Vagina (tissue), 2 donors: ENCODE data around the gene TRIM47.

Source experiments
- POLR2A ChIP-seq, 2 donors: fragments of 450-650 bp; IDR thresholded peaks; one replicate each; pipeline ENCODE4 v1.6.1; 2017; ENCODE audit warnings: antibody characterized with exemption in 2 of 2, mild to moderate bottlenecking in 2 of 2, moderate library complexity in 2 of 2
- POLR2AphosphoS5 ChIP-seq, 2 donors: sonication (generic); formaldehyde crosslinking; IDR thresholded peaks; one replicate each; pipeline ENCODE4 v1.9.0; 2017; ENCODE audit warnings: antibody characterized with exemption in 2 of 2, mild to moderate bottlenecking in 2 of 2, low read depth in 1 of 2; ENCODE audit not compliant: insufficient read depth in 1 of 2
- TF ChIP-seq, protein P1 (sequence below), 3 experiments: fragments of 450-650 bp in 2 of 3; fragments of 200-600 bp in 1 of 3; sonication (generic) in 1 of 3; IDR thresholded peaks; one replicate each; pipeline ENCODE4 v1.5.1; 2017 to 2019; ENCODE audit warnings: antibody characterized with exemption in 3 of 3, mild to moderate bottlenecking in 2 of 3, moderate library complexity in 2 of 3

DNA sequence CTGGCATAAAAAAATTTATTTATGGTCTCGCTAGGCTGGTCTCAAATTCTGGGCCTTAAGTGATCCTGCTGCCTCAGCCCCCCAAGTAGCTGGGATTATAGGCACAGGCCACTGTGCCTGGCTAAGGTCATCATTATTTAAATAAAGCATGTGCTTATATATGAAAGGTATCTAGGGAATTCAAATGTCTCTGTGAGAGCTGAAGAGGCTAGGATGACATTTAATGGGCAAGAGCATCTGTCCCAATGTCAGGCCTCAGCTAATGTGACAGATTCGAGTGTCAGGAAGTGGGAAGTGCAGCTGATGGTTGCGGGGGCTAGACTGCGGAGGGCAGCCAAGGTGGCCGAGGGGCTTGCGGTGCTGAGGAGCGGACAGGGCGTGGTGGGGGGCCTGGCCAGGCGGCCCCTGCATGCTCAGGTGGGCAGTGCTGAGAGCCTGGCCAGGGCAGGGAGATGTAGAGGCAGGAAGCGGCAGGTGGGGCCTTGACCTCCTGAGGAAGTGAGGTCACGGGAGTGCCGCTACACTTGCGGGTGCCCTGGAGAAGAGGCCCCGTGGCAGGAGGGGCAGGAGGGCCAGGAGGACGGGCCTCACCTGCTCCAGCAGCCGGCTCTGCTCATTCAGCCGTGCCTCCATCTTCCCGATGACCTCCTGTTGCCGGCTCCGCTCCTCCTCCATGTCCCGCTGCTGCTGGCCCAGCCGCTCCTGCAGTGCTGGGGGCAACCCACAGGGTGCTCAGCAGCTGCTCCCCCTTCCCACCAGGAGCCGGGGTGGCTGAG is 38.9 kb upstream of the TRIM47 start:
- TF ChIP-seq POLR2AphosphoS5 (IDR thresholded peaks at IDR 0.05; ENCODE audit: insufficient read depth in 1 of 2, low read depth in 1 of 2) (no peak), POLR2A (IDR thresholded peaks at IDR 0.05) (no peak)
- TF ChIP-seq, protein P1, sequence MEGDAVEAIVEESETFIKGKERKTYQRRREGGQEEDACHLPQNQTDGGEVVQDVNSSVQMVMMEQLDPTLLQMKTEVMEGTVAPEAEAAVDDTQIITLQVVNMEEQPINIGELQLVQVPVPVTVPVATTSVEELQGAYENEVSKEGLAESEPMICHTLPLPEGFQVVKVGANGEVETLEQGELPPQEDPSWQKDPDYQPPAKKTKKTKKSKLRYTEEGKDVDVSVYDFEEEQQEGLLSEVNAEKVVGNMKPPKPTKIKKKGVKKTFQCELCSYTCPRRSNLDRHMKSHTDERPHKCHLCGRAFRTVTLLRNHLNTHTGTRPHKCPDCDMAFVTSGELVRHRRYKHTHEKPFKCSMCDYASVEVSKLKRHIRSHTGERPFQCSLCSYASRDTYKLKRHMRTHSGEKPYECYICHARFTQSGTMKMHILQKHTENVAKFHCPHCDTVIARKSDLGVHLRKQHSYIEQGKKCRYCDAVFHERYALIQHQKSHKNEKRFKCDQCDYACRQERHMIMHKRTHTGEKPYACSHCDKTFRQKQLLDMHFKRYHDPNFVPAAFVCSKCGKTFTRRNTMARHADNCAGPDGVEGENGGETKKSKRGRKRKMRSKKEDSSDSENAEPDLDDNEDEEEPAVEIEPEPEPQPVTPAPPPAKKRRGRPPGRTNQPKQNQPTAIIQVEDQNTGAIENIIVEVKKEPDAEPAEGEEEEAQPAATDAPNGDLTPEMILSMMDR (IDR thresholded peaks at IDR 0.05): no peak
